ENCODE measurements around the gene SDR39U1.

DNA sequence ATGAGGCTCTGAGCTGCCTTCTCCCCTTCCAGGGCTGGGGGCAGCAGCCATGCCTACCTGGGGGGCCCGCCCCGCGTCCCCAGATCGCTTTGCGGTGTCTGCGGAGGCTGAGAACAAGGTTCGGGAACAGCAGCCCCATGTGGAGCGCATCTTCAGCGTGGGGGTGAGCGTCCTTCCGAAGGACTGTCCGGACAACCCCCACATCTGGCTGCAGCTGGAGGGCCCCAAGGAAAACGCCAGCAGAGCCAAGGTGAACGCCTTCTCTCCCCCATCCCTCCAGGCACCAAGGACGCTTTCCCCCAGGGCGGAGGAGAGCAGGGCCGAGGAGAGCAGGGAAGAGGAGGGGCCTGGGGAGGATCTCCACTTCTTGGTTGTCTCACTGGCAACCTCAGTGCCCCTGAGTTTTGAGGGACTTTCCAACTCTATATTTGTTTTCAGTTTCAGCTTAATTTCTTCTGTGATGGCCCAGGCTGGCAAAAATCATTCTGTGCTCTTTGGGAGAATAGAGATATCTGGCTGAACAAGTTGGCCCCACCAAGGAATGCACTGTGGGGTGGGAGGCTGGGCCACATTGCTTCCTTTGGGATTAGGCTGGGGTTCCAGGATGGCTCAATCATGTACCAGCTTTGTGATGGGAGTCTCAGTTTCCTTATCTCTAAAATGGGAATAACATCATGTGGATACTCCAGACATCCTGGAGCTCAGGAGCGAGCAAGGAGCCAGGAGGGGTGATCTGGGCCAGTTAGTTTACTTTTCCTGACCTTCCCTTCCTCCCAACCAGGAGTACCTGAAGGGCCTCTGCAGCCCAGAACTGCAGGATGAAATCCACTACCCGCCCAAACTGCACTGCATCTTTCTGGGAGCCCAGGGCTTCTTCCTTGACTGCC is 11.7 kb downstream of the SDR39U1 start:
- TF ChIP-seq TAF1 (IDR thresholded peaks at IDR 0.05; ENCODE audit: borderline replicate concordance, insufficient read depth, low read length), result no peak
- no peak for TF ChIP-seq SIN3A (IDR thresholded peaks at IDR 0.05; ENCODE audit: borderline replicate concordance, insufficient read depth, low read length)
- TF ChIP-seq, protein P1, sequence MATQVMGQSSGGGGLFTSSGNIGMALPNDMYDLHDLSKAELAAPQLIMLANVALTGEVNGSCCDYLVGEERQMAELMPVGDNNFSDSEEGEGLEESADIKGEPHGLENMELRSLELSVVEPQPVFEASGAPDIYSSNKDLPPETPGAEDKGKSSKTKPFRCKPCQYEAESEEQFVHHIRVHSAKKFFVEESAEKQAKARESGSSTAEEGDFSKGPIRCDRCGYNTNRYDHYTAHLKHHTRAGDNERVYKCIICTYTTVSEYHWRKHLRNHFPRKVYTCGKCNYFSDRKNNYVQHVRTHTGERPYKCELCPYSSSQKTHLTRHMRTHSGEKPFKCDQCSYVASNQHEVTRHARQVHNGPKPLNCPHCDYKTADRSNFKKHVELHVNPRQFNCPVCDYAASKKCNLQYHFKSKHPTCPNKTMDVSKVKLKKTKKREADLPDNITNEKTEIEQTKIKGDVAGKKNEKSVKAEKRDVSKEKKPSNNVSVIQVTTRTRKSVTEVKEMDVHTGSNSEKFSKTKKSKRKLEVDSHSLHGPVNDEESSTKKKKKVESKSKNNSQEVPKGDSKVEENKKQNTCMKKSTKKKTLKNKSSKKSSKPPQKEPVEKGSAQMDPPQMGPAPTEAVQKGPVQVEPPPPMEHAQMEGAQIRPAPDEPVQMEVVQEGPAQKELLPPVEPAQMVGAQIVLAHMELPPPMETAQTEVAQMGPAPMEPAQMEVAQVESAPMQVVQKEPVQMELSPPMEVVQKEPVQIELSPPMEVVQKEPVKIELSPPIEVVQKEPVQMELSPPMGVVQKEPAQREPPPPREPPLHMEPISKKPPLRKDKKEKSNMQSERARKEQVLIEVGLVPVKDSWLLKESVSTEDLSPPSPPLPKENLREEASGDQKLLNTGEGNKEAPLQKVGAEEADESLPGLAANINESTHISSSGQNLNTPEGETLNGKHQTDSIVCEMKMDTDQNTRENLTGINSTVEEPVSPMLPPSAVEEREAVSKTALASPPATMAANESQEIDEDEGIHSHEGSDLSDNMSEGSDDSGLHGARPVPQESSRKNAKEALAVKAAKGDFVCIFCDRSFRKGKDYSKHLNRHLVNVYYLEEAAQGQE (IDR thresholded peaks at IDR 0.05; ENCODE audit: insufficient read depth in 1 of 2, low read depth in 2 of 2, low read length in 2 of 2), result no peak

Measured in PFSK-1 (cell line).